ENCODE data around the gene TMEM63A. TPM values are rescaled to one million over a fixed set of nuclear protein-coding genes. Genes with fewer than 3 reads are reported as not detected.

The TMEM63A gene
- polyA plus RNA-seq, 1 experiment: 17.1 TPM

DNA sequence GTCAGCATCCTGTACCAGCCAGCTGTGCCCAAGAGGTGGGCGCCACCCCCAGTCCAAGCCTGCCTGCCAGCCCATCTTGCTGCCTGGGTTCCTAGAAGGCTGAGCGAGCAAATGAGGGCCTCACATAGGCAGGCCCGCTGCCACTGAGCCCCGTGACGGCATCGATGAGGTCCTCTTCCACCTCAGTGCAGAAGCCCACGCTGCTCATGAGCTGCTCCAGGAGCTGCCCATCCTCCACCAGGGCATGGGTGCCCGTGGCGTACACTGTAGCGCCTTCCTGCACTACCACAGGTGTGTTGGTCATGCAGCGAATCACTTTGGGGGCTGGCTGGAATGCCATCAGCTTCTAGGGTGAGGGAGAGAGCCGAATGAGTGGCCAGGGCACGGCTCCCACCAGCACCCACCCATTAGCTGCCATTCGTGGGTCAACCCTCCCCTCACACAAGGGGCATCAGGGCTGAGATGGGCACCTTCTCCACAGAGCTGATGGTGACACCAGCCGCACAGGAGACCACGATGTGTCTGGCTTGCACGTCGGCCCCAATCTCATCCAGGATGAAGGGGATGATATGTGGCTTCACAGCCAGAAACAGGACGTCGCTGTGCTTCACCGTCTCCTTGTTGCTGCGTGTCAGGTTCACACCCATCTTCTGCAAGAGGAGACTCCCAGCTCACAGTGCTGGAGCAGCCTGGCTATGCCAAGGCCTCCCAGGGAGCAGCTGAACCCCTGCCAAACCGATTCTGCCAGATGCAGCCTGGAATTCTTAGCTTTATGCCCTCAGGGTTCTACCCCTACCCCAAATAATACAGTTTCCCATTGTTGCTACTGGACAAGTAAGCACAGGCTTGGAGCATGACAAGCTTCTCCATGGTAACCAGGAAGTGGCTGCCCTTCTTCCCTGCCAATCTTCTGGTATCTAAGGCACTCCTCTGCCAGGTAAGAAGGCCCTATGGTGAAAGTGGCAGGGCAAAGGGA lies 39.8 kb upstream of the TMEM63A start:
- H3K27ac ChIP-seq (ENCODE audit: low read depth, low read length): no peak overlapping the region
- CTCF ChIA-PET: interaction anchor here (1.5 to 4.3 kb wide), 2 partner anchors 11 to 447 kb away, joined by 4 to 21 read pairs; no protein-coding TSS in a partner anchor
- no peak for DNase-seq (ENCODE audit: low read depth, low spot score)
- no peak for TF ChIP-seq CTCF (IDR thresholded peaks at IDR 0.05; ENCODE audit: low read depth, low read length)
- H3K9me3 ChIP-seq (ENCODE audit: control insufficient read depth, insufficient read depth, low read length): no peaks in the 10 kb centered on the region
- H3K4me3 ChIP-seq (ENCODE audit: low read depth, low read length): no peak overlapping the region
- POLR2A ChIA-PET: interaction anchor here (0.6 kb wide), 1 partner anchor 436 kb away, joined by 11 read pairs; no protein-coding TSS in a partner anchor
- no peaks in the 10 kb centered on the region for H3K27me3 ChIP-seq (ENCODE audit: control insufficient read depth, insufficient read depth, low read length)

- peak; percentile 42 for DNase-seq (ENCODE audit: low read depth, low spot score)
- no peak overlapping the region for H3K4me3 ChIP-seq (ENCODE audit: low read depth, low read length)
- H3K27me3 ChIP-seq (ENCODE audit: control insufficient read depth, insufficient read depth, low read length): no peaks in the 10 kb centered on the region
- no peaks in the 10 kb centered on the region for H3K9me3 ChIP-seq (ENCODE audit: control insufficient read depth, insufficient read depth, low read length)
- no peak for TF ChIP-seq CTCF (IDR thresholded peaks at IDR 0.05; ENCODE audit: low read depth, low read length)
- ChIA-PET CTCF (interaction anchor here (1.4 to 1.8 kb wide), 2 partner anchors 8 to 445 kb away, joined by 5 to 13 read pairs; no protein-coding TSS in a partner anchor), POLR2A (no interaction called here)
- H3K27ac ChIP-seq (ENCODE audit: low read depth, low read length): peak overlapping the region; percentile 21
These were observed 37.7 kb upstream of the TMEM63A start for GRCh38 chr1:225919906-225920305.

GRCh38 chr1:225918280-225918679 lies 36.1 kb upstream of the TMEM63A start:
- no peak for TF ChIP-seq CTCF (IDR thresholded peaks at IDR 0.05; ENCODE audit: low read depth, low read length)
- no peak overlapping the region for H3K4me3 ChIP-seq (ENCODE audit: low read depth, low read length)
- no peaks in the 10 kb centered on the region for H3K27me3 ChIP-seq (ENCODE audit: control insufficient read depth, insufficient read depth, low read length)
- H3K27ac ChIP-seq (ENCODE audit: low read depth, low read length): no peak overlapping the region
- H3K9me3 ChIP-seq (ENCODE audit: control insufficient read depth, insufficient read depth, low read length): no peaks in the 10 kb centered on the region
- POLR2A ChIA-PET: no interaction called here
- CTCF ChIA-PET: interaction anchor here (0.6 kb wide), 1 partner anchor 394 kb away, joined by 3 read pairs; no protein-coding TSS in a partner anchor
- no peak for DNase-seq (ENCODE audit: low read depth, low spot score)

- Histone ChIP-seq H3K27me3 (ENCODE audit: control insufficient read depth, insufficient read depth, low read length) (no peaks in the 10 kb centered on the region), H3K9me3 (ENCODE audit: control insufficient read depth, insufficient read depth, low read length) (no peaks in the 10 kb centered on the region), H3K27ac (ENCODE audit: low read depth, low read length) (no peak overlapping the region), H3K4me3 (ENCODE audit: low read depth, low read length) (no peak overlapping the region)
- POLR2A ChIA-PET: no interaction called here
- TF ChIP-seq CTCF (IDR thresholded peaks at IDR 0.05; ENCODE audit: low read depth, low read length): no peak
- CTCF ChIA-PET: no interaction called here
- no peak for DNase-seq (ENCODE audit: low read depth, low spot score)
These were observed 35.4 kb upstream of the TMEM63A start for GRCh38 chr1:225917536-225917935.

- Histone ChIP-seq H3K9me3 (ENCODE audit: control insufficient read depth, insufficient read depth, low read length) (no peaks in the 10 kb centered on the region), H3K27me3 (ENCODE audit: control insufficient read depth, insufficient read depth, low read length) (no peaks in the 10 kb centered on the region), H3K27ac (ENCODE audit: low read depth, low read length) (no peak overlapping the region), H3K4me3 (ENCODE audit: low read depth, low read length) (no peak overlapping the region)
- TF ChIP-seq CTCF (IDR thresholded peaks at IDR 0.05; ENCODE audit: low read depth, low read length): no peak
- POLR2A ChIA-PET: no interaction called here
- no peak for DNase-seq (ENCODE audit: low read depth, low spot score)
- CTCF ChIA-PET: no interaction called here
These were observed 34.9 kb upstream of the TMEM63A start for GRCh38 chr1:225917101-225917500.

All from AG04450 (cell line).